Transverse colon (tissue), 3 donors: ENCODE data around the gene PTTG1.

Source experiments
- EP300 ChIP-seq: sonication (generic); formaldehyde crosslinking; IDR thresholded peaks from one replicate; pipeline ENCODE4 v1.6.1; 2017; ENCODE audit warnings: antibody characterized with exemption, low read depth
- POLR2A ChIP-seq: fragments of 450-650 bp; IDR thresholded peaks from one replicate; pipeline ENCODE4 v1.6.1; 2016; ENCODE audit warnings: antibody characterized with exemption, mild to moderate bottlenecking, moderate library complexity
- TF ChIP-seq, protein P1 (sequence below), 5 experiments: fragments of 200-600 bp in 3 of 5; fragments of 450-650 bp in 2 of 5; sonication (generic) in 3 of 5; IDR thresholded peaks; 1 replicate in 2 of 5; 2 replicates in 3 of 5; pipeline ENCODE4 v1.5.1; 2016 to 2017; ENCODE audit warnings: antibody characterized with exemption in 5 of 5, inconsistent platforms in 3 of 5, mild to moderate bottlenecking in 2 of 5, moderate library complexity in 1 of 5

DNA sequence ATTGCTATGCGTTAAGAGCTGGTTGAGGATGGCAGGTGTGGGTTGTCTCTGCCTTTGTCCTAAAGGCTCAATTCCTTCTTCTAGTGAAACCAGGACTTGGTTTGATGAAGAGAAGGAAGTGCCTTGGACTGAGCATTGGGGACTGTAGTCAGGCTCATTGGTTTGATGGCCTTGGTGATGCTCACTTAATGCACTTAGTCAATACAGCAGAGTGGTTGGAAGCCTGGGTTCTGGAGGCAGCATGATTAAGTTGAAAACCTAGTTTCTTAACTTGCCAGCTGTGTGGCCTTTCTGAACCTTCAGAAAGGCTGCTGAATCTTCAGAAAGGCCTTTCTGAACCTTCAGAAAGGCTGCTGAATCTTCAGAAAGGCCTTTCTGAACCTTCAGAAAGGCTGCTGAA, 52.4 kb downstream of the PTTG1 start:
- TF ChIP-seq POLR2A, result no peak
- no peak for TF ChIP-seq EP300
- TF ChIP-seq, protein P1, sequence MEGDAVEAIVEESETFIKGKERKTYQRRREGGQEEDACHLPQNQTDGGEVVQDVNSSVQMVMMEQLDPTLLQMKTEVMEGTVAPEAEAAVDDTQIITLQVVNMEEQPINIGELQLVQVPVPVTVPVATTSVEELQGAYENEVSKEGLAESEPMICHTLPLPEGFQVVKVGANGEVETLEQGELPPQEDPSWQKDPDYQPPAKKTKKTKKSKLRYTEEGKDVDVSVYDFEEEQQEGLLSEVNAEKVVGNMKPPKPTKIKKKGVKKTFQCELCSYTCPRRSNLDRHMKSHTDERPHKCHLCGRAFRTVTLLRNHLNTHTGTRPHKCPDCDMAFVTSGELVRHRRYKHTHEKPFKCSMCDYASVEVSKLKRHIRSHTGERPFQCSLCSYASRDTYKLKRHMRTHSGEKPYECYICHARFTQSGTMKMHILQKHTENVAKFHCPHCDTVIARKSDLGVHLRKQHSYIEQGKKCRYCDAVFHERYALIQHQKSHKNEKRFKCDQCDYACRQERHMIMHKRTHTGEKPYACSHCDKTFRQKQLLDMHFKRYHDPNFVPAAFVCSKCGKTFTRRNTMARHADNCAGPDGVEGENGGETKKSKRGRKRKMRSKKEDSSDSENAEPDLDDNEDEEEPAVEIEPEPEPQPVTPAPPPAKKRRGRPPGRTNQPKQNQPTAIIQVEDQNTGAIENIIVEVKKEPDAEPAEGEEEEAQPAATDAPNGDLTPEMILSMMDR (IDR thresholded peaks at IDR 0.05), result no peak
